Limb (tissue), 2 donors: ENCODE results near the gene CTDSP2.
"Not testable (repeated sequence)": the region's sequence is repeated elsewhere in the genome, so short reads cannot be mapped to it uniquely, and the experiment has no call there.

Experiments
- DNase-seq, 2 donors: peaks; one replicate each; pipeline ENCODE4 v3.0.0-alpha.2; 2016; ENCODE audit errors: extremely low spot score in 2 of 2

Gene CTDSP2

GRCh38 chr12:57881475-57881874 lies 34.9 kb upstream of the CTDSP2 start:
- DNase-seq: no peak

DNA sequence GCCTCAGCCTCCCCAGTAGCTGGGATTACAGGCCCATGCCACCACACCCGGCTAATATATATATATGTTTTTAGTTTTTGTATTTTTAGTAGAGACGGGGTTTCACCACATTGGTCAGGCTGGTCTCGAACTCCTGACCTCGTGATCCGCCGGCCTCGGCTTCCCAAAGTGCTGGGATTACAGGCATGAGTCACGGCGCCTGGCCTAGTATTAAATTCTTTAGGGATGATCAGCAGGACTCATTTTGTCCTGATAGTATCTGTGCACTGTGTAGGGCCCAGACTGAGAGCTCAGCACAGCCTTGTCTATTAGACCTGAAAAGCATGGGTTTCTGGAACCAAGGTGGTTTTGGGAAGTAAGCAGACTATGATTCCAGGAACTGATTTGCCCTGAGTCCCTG lies 34.5 kb upstream of the CTDSP2 start:
- not testable (repeated sequence) for DNase-seq

DNA sequence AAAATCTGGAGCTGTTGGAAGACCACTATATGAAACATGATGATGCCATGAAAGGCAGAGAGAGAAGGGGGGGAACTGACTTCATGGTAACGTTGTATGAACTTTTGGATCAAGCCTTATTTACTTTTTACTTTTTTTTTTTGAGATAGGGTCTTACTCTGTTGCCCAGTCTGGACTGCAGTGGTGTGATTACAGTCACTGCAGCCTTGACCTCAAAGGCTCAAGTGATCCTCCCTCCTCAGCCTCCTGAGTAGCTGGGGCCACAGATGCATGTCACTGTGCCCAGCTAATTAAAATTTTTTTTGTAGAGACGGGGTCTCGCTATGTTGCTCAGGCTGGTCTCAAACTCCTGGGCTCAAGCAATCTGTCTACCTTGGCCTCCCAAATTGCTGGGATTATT lies 31.3 kb upstream of the CTDSP2 start:
- no peak for DNase-seq

DNA sequence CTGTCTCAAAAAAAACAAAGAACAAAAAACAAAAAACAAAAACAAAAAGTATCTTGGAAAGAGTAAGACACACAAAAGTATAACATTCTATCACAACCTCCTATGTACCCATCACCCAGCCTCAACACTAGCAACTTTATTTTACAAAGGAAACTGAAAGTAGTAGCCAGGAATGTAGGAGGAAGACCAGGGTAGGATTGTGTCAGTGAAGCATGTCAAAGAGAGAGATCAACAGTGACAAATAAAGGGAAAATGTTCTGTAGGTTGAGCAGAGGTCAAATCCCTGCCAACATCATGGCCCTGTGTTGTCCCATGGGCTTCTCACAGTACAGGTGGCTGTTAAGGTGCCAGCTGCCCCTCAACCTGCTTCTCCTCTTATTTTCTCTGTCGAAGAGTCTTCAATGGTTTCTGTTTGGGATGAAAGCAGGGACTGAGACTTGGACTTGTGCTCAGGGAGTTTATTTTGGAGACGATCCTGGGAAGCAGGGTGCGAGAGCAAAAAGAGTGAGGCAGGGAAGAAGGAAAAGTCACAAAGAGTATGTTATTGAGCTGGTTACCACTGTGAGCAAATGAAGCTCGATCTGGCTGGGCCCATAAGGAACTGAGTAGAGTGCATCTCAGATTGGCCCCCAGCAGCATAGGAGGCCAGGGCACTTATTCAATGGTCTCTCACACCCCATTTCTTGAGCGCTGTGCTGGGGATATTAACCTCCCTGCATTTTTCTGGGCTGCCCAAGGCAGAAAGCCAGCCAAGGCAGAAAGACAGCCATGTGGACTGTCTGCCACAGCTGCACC lies 29.4 kb upstream of the CTDSP2 start:
- no peak for DNase-seq

DNA sequence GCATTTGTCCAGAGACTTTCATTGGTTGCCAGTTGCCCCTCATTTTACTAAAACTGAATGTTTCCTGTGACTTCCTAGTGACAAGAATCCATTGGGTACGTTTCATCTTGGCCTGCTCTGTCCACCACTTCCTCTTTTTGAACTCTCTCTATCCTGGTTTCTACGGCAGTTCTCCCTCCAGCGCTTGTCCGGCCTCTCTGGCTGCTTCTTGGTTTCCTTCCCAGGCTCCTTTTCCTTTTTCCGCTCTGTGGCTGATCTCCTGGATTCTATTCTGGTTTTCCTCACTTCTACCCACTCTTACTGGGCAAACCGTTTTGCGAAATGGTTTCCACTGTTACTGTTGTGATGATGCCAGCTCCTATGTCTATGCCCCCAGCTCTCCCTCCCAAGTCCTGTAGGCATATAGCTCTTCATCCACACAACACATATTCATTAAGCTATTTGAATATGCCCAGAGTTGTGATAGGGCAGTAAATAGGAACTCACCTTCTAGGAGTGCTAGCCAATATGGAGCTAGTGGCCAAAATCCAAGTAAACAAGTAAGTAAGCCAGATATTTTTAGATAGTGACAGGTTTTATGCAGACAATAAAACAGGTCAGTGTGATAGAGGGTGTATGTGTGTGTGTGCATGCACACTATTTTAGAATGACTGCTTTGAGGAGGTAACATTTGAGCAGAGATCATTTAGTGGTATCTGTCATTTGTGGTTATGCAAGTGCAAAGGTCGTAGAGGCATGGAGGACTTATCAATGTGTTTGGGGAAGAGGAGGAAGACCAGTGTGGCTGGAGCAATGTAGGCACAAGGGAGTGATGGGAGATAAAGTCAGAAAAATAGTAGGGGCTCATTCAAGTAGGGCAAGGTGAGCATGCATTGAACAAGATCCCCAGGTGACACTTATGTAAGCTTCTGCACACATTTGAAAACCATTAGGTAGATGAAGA lies 27.9 kb upstream of the CTDSP2 start:
- DNase-seq: no peak

- no peak for DNase-seq
Observed at GRCh38 chr12:57872362-57872761, 25.8 kb upstream of the CTDSP2 start.

DNA sequence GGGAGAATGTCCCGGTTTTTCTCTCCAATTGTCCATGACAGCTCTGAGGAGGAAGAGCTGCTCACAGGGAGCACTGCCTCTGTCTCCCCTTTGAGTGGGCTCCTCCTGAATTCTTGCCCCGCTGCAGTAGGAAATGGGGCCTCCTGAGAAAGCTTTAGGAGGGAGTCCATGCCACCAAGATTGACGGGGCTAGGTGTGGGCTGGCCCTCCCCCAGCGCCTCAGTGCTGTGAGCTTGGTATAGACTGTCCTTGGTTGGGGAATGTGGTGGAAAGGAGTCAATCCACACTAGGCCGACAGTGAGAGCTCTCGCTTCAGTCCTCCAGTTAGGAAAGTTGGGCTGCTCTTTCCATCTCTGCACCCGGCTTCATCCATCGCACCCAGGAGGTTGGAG lies 23.4 kb upstream of the CTDSP2 start:
- no peak for DNase-seq

DNA sequence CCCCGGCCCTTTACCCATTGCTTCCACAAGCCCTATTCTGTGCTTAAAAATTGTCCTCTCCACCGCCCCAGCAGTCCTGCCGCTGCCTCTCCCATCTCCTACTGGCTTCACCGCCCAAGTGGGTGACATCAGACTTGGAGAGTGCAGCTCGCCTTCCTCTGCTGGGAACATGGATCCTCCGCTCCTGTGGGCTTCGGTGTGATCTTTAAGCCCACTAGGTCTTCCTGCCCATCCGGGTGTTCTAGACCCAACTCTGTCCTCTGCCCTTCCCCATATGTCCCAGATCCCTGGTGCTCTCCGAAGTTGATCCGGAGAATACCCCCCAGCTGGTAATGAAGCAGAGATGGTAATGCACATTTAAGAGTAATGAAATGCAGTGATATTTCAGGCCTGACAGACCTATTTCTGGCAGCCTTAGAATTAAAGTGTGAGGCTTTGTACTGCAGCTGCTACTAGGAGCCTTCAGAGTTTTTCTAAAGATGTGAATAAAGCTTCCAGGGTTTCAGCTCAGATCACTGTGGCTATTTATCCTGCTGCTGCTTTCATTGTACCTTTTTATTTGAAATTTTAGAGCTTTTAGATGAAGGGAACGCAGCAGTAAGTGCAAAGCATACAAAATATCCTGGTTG lies 22.9 kb upstream of the CTDSP2 start:
- DNase-seq: no peak

DNA sequence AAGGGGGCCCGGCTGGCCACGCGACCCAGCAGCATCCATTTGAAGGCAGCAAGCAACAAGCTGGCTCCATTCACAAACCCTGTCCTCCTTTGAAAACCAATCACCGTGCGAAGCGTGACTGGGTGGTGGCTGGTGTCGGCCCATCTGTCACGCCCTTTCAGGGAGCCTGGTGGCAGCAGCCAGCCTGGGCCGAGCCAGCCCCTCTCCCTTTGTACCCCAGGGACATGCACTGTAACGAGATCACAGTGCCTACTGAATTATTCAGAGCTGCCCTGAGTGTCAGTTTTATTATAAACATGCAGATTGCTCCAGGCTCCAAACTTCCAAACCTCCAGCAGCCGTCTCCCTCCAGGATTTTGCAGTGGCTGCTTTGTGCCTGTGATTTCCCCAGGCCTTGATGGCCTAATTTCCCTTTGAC lies 22.3 kb upstream of the CTDSP2 start:
- peak in 1 of 2 donors; percentile 67 for DNase-seq

- DNase-seq: no peak
Observed at GRCh38 chr12:57868221-57868620, 21.7 kb upstream of the CTDSP2 start.

DNA sequence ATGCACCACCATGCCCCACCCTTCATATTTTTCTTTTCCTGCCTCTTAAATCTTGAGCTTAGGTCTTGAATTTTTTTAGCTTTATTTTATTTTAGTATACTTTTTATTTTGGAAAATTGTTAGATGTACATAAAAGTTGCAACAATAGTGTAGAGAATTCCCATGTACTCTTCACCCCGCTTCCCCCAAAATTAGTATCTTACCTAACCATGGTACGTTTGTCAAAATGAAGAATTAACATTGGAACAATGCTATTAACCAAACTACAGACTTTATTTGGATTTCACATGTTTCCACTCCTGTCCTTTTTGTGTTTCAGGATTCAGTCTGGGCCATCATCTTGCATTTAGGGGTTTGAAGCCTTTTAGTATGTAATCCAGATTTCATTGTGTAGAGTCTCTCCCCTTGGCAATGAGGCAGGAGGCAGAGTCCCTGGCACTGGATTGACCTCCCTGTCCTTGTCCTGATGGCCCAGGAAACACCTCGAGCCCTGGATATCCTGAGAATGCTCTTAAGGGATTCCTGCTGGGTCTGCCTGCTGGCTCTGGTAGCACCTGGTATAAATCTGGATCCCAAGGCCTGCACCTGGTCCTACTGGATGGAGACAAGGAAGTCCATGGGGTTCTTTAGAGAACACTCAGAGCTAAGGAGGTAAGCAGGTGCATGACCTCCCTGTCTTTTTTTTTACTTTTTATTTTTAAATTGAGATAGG lies 19.9 kb upstream of the CTDSP2 start:
- DNase-seq: no peak

DNA sequence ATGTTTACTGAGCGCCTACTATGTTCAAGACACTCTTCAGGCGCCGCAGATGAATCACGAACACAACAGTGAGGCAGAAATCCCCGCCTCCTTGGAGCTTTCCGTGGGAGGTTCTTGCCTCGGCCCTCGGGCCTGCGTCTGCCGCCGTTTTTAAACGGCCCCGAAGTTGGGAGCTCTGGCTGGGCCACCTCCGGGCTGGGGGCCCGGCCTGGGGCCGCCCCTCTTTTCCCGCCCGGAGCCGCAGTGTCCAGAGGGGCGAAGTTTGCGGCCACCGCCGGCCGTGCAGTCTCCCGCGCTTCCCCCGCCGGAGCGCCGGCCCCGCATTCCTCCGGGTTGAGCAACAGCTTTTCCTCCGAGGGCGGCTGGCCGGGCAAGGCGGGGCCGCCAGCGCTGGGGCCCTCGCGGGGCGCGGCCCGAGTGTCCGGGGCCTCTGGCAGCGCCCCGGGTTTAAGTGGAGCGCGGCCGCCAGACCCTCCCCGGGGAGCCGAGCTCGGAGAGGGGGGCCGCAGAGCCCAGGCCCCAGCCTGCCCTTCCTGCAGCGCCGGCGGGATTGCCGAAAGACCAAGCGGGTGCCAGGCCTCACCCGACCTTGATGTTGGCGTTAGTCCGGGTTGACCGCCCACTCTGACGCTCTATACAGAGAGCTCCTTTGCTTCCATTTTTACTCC lies 18.7 kb upstream of the CTDSP2 start:
- peak; percentile 66 to 79 for DNase-seq

GRCh38 chr12:57864442-57865083 lies 18.0 kb upstream of the CTDSP2 start:
- DNase-seq: peak; percentile 47 to 51

DNA sequence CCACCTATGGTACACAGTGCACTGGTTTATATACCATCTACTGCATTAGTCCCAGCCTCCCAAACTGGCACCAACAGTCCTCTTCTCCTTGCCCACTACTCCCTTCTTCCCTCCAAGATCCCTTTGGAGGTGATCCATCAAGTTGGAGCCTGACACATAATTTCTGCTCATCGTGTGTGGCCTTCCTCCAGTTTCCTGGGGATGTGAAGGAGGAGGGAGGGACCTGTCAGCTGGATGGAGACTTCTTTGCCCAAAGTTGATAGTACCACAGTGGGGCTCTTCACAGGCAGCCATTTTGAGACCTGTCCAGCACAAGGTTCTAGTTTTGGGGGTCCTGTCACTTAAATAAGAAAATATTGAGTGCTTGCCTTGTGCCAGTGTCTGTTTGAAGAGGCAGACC lies 17.1 kb upstream of the CTDSP2 start:
- DNase-seq: no peak

GRCh38 chr12:57861967-57862366 lies 15.4 kb upstream of the CTDSP2 start:
- no peak for DNase-seq

DNA sequence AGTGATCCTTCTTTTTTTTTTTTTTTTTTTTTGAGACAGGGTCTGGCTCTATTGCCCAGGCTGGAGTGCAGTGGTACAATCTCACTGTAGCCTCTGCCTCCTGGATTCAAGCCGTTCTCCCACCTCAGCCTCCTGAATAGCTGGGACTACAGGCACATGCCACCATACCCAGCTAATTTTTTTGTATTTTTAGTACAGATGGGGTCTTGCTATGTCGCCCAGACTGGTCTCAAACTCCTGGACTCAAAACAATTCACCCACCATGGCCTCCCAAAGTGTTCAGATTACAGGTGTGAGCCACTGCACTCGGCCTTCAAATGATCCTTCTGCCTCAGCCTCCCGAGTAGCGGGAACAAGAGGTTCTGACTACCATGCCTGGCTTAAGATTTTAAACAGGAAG lies 14.4 kb upstream of the CTDSP2 start:
- DNase-seq: not testable (repeated sequence)

GRCh38 chr12:57859121-57859520 lies 12.6 kb upstream of the CTDSP2 start:
- no peak for DNase-seq

DNA sequence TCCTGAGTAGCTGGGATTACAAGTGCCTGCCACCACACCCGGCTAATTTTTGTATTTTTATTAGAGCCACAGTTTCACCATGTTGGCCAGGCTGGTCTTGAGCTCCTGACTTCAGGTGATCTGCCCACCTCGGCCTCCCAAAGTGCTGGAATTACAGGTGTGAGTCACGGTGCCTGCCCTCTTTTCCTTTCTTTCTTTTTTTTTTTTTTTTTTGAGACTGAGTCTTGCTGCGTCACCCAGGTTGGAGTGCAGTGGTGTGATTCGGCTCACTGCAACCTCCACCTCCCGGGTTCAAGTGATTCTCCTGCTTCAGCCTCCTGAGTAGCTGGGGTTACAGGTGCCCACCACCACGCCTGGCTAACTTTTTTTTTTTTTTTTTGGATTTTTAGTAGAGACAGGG lies 11.6 kb upstream of the CTDSP2 start:
- DNase-seq: not testable (repeated sequence)

- no peak for DNase-seq
Observed at GRCh38 chr12:57854965-57855364, 8.4 kb upstream of the CTDSP2 start.

DNA sequence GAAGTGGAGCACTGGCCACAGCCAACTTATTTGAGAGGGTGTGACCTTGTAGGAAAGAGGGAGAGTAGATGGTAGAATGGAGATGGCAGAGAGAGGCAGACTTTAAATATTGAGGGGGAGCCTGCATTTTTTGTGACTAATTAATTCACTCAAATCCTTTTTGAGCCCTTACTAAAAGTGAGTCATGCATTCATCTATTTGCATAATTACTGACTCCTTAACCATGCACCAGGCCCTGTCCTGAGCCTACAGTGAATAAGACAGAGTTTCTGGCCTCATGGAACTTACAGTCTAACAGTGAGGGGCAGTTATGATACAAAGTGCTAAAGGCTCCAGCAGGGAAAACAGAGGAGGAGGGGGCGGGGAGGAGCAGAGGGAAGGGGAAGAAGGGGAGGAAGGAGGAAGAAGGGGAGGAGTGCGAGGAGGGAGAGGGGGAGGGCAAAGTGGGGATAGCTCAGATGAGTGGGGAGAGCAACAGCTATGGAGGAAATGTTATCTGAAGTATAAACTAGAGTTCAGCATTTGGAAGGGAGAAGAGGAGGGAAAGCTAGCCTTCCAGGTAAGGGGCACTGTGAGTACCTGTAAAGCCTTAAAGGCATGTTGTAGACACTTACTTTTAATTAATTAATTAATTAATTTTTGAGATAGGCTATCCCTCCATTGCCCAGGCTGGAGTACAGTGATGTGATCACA lies 7.5 kb upstream of the CTDSP2 start:
- no peak for DNase-seq
